Skin of body (tissue), 2 donors: ENCODE data around the gene BTBD9. TPM values are rescaled to one million over a fixed set of nuclear protein-coding genes. Genes with fewer than 3 reads are reported as not detected.

ENCODE experiments used
- DNase-seq: peaks from one replicate; lab custom pipeline; 2025; lab: John Stamatoyannopoulos, UW
- total RNA-seq: library from RNA; depleted of rRNA; stranded (reverse); fragments of >200 nt; gene quantifications from one replicate; pipeline ENCODE4 v1.2.3, GENCODE V29; 2014

The BTBD9 gene
- total RNA-seq, 1 donor from 2014 or later, result 15.0 TPM

DNA sequence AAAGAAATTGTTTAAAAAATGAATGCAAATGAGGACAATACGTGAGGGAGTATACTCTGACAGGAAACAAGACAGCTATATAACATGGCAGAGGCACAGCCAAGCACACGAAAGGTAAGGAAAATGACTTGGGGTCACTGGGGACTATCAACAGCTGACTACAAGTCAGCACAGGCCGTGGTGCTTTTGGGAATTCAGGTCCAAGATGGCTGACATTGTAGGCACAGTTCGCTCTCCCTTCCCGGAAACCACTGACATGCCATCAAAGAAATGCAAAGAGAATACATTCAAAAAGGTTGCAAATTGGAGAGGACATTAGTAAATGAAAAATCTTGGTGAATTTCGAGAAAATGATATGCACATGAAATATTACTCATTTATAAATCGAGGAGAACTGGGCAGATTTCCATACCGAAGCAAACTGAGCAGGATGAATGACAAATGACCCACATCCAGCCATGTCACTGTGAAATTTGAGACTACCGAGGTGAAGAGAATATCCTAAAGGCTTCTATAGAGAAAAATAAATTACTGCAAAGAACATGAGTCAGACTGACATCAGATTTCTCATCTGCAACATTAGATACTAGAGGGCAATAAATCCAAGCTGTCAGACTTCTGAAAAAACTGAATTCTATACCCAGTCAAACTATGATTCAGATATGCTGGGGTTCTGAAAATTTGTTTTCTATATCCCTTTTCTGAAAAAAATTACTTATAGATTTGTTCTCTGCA, 391.1 kb downstream of the BTBD9 start:
- DNase-seq, result no peak

DNA sequence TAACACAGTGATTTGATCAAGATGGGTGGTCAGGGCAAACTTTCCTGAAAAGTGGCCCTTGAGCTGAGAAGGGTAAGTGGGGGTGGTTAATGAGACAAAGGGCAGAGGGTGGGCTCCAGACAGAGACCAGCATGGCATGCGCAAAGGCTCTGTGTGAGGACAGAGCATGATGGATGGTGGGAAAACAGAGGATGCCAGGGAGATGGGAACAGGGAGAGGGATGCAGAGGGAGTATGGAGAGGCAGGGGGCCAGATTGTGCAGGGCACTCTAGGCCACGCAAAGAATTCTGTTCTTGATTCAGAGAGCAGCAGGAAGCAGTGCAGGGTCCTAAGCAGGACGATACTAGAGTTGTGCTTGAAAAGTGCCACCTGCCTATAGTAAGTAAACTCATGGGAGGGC, 394.4 kb downstream of the BTBD9 start:
- no peak for DNase-seq

DNA sequence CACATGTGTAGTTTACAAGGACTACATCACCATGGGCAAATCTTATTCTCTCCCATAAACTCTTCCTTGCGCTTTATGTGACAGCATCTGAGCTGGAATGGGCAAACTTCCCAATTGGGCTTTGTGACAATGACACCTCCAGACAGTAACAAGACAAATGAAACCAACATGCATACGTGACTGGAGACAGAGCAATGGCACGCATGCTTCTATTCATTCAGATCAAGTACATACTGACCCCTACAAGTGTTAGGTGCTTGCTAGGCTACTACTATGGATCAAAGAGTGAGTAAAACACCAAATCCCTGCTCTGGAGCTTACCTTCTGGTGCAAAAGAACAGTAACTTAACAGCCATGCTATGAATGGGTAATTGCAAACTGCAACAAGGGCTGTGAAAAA, 394.9 kb downstream of the BTBD9 start:
- DNase-seq, result no peak

DNA sequence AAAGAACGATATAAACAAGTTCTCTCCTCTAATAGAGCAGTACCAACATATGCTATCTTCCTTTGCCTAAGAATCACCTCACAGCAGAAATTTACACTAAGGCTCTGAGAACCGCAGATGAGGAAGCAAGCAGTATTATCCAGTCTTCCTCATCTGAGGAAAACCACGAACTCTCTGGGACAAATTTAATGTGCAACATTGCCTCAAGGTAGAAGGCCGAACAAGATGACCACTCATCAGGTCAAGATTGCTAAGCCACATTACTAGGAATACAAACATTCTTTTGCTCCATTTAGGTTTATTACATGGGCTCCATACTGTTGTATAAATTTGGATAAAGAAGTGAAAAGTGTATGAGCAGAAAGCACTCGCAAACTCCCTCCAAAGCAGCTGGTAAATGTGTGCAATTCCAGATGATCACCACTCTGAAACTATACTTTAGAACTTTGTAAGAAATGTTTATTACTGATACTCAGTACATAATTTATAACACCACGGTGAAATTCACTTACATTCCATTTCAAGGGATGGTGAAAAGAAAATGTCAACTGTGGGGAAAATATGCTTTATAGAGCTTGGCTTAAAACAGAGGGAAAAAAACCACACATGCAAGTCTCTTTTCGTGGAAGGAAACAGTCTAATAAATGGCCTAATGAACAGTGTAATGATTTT, 398.4 kb downstream of the BTBD9 start:
- DNase-seq, result no peak

DNA sequence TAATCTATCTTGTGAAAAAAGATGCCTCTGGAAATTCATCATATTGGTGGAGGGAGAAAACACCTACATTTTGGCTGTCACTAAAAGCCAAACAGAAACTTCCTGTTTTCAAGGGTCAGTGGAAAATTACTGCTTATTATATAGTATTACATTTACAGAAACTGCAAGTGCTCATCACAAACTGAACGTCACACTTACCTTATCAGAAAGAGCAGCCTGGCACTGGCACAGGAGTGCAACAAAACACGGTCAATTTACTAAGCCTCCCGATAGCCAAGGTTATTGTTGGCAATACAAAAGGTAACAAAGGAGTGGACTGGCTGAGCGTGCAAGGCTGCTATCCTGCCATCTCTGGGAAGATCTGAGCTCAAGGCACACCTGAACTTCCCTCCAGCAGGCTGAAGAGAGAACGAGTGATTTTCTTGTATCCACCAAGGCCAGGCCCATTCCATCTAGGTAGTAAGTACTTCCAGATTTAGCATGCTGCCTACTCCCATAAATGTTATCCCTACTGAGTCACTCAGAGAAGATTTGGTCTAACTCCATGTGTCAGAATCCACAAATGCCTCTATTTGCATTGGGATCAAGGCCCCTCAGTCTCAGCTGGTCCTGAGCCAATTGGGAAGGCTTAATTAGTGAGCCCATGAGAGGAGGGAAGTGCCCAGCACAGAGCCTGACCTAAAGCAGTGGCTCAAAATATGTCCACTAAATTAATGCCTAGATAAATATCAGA, 399.8 kb downstream of the BTBD9 start:
- no peak for DNase-seq

DNA sequence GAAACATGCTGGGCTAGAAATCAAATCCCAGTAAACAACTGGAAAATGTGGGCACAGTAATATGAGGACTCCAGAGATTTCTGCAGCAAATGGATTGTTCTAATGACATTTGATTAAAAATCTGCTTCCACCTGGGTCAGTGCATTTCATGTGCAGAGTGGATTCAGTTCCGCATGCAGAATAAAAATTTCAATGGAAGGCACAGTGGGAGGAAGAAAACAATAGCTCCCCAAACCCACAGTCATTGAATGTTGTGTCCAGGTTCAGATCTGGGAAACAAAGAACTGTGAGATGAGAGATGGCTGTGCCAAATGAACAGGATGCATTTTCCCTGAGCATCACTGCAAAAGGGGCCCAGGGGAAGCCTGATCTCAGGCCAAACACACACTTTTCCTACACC, 403.1 kb downstream of the BTBD9 start:
- no peak for DNase-seq

- no peak for DNase-seq
Measured at GRCh38 chr6:38234934-38235682, 404.6 kb downstream of the BTBD9 start.

DNA sequence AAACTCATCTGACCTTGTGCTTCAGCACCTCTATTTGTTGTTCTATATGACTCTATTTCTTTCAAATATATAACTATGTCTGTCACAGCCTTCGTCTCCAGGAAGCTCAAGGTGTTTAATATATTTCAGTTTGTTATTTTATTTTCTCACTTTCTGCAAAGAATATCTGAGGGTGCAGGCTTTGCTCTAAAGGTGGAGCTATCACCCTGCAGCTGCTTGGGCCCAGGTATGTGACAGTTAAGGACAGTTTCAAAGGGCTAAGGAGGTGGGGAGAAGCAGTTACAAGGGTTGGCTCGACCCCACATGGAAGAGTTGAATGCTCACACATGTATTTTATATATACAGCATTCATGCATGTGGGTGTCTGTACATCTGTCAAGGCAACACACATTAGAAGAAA, 405.6 kb downstream of the BTBD9 start:
- no peak for DNase-seq

DNA sequence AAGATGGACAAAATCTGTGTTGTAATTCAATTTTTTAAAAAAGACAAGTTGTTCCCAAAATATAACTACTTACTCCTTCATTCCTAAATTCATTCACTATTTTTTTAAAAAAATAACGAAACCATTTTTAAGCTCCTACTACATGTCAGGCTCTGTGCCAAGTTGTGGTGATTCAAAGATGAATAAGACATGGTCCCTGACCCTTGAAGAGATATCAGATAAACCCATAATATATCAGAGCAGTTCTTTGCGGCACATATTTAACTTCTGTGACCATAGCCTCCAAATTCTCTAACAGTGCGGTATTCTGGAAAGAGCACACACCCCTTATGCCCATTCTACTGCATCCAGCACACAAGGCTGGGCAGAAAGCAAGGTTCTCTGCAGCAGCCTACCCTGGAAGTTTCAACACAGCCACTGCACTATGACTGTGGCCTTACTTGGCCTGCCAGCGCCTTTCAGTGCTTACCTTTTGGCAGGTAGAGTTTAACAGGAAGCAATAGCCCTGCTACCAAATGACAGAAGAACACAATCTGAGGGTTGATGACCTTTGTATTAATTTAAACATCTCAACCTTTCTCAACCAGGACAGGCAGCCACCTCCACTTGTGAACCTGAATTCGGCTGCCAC, 406.5 kb downstream of the BTBD9 start:
- no peak for DNase-seq

- DNase-seq, result no peak
Measured at GRCh38 chr6:38225766-38226165, 414.0 kb downstream of the BTBD9 start.

- DNase-seq, result no peak
Measured at GRCh38 chr6:38221251-38221650, 418.5 kb downstream of the BTBD9 start.

GRCh38 chr6:38220069-38220723, 419.5 kb downstream of the BTBD9 start:
- DNase-seq, result no peak

DNA sequence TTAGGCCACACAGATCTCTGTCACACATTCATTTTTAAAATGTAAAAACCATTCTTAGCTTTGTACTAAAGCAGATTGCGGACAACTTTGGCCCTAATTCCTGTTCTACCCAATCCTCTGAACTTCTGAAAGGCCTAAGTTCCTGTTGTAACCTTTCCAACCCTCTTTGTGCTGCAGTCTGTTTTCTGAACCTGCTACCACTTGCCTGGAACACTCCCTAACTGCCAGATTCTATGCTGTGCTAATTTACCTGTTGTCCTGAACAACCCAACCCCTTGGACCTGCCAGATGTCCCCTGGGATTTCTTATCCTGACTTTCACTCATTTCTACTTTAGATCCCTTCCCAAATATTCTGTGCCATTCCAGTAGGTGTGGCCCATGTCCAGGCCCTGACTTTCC, 421.5 kb downstream of the BTBD9 start:
- no peak for DNase-seq

GRCh38 chr6:38216451-38216850, 423.3 kb downstream of the BTBD9 start:
- no peak for DNase-seq

DNA sequence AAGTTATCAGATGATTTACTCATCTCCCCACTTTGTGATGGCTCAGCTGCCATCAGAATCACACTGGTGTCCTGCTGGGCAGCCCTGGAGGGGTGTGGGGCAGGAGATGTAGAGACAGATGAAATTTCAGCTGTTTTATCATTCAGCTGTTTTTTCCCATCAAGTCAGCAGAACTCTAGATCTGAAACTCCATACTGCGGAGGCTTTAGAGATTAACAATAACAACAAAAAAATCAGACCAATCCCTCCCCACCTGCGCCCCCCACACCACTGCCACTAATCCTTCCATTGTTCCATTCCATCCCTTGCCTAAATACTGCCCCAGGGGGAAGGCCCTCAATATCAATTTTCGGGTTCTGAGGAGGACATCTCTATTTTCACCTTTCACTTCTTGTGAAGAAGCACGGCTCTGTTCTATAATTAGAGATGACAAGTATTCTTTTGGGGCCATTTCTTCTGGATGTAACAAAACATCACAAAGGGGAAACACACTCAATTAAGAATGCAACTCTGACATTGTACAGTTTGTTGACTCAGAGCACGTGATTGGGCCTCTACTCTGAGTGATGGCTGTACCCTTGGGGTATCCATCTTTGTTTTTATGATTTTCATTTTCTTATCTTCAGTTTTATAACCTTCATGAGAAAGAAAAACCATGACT, 423.9 kb downstream of the BTBD9 start:
- no peak for DNase-seq

DNA sequence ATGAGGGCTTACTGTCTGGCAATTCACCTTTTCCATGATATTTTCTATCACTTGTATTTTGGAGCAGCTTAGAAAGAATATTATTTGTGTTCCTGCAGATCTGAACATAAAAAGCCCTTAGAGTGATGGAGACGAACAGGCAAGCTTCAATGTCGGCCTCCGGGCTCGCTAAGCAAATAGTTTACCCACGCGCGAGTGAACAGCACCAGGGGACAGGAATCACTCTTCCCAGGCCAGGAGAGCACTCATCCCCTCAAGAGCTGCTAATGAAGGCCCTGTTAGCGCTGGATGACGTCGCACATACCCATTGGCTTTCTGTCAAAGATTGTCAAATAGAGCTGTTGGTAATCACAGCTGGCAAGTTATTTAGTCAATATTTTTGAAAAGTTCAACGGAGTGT, 424.5 kb downstream of the BTBD9 start:
- DNase-seq, result no peak

GRCh38 chr6:38214159-38214558, 425.6 kb downstream of the BTBD9 start:
- DNase-seq, result no peak

GRCh38 chr6:38213251-38213658, 426.5 kb downstream of the BTBD9 start:
- DNase-seq, result no peak

GRCh38 chr6:38212579-38212978, 427.1 kb downstream of the BTBD9 start:
- DNase-seq, result no peak

DNA sequence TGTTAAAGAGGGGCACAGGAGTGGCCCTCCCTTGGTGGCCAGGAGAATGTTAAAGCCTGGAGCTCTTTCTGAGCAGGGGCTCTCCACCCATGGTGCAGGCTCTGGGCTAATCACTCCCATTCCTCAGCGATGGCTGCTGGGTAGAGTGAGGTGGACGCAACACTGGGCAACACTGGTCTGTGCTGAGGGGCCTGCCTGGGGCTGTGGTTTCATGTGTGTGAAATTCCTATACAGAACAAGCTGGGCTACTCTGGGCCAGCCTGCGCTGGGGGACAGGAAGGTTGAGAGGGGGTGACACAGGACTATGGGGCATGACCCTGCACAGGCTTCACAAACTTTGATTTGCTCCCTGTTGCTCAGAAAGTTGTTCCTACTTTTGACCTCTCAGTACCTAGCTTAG, 427.6 kb downstream of the BTBD9 start:
- no peak for DNase-seq
